ENCODE data around the gene FBXO27.
"Not testable (repeated sequence)": the region's sequence is repeated elsewhere in the genome, so short reads cannot be mapped to it uniquely, and the experiment has no call there.

Gene FBXO27

DNA sequence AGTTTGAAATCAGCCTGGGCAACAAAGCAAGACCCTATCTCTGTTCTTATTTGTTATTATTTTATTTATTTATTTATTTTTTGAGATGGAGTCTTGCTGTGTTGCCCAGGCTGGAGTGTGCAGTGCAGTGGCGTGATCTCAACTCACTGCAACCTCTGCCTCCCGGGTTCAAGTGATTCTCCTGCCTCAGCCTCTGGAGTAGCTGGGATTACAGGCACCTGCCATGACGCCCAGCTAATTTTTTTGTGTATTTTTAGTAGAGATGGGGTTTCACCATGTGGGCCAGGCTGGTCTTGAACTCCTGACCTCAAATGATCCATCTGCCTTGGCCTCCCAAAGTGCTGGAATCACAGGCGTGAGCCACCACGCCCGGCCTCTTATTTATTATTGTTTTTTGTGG, 44.6 kb downstream of the FBXO27 start:
- not testable (repeated sequence) for H3K36me3 ChIP-seq (ENCODE audit: insufficient read depth, low read length); H3K9me2 ChIP-seq (ENCODE audit: low read depth, low read length); H3K27me3 ChIP-seq (ENCODE audit: insufficient read depth, low read length); H4K20me1 ChIP-seq (ENCODE audit: insufficient read depth, low read length); H3K9me3 ChIP-seq (ENCODE audit: low read length); H3K27ac ChIP-seq (ENCODE audit: low read depth, low read length, poor library complexity, severe bottlenecking); H3K9ac ChIP-seq (ENCODE audit: low read length); H3F3A ChIP-seq (ENCODE audit: insufficient read depth, low read length); H3K79me2 ChIP-seq (ENCODE audit: insufficient read depth, low read length); H3K4me1 ChIP-seq (ENCODE audit: insufficient read depth, low read length, severe bottlenecking); H2AFZ ChIP-seq (ENCODE audit: low read length); H3K4me3 ChIP-seq (ENCODE audit: low read depth, low read length, poor library complexity, severe bottlenecking); H3K4me2 ChIP-seq (ENCODE audit: low read length)

DNA sequence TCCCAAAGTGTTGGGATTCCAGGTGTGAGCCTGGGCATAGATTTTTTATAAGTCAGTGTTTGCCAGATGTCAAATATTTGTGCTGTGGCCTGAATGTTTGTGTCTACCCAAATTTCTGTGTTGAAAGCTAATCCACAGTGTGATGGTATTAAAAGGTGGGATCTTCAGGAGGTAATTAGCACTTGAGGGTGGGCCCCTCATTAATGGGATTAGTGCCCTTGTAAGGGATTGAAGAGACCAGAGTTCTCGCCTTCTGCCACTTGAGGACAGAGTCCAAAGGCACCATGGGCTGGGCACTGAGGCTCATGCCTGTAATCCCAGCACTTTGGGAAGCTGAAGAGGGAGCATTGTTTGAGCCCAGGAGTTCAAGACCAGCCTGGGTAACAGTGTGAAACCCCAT, 47.1 kb downstream of the FBXO27 start:
- no peaks in the 10 kb centered on the region for H3K79me2 ChIP-seq (ENCODE audit: insufficient read depth, low read length)
- no peak overlapping the region for H3K27ac ChIP-seq (ENCODE audit: low read depth, low read length, poor library complexity, severe bottlenecking)
- TF ChIP-seq, protein P1, sequence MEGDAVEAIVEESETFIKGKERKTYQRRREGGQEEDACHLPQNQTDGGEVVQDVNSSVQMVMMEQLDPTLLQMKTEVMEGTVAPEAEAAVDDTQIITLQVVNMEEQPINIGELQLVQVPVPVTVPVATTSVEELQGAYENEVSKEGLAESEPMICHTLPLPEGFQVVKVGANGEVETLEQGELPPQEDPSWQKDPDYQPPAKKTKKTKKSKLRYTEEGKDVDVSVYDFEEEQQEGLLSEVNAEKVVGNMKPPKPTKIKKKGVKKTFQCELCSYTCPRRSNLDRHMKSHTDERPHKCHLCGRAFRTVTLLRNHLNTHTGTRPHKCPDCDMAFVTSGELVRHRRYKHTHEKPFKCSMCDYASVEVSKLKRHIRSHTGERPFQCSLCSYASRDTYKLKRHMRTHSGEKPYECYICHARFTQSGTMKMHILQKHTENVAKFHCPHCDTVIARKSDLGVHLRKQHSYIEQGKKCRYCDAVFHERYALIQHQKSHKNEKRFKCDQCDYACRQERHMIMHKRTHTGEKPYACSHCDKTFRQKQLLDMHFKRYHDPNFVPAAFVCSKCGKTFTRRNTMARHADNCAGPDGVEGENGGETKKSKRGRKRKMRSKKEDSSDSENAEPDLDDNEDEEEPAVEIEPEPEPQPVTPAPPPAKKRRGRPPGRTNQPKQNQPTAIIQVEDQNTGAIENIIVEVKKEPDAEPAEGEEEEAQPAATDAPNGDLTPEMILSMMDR (IDR thresholded peaks at IDR 0.05; ENCODE audit: low read length) = no peak
- TF ChIP-seq EZH2 (IDR thresholded peaks at IDR 0.05; ENCODE audit: borderline replicate concordance, low read length) = no peak
- H2AFZ ChIP-seq (ENCODE audit: low read length) = no peak overlapping the region
- no peaks in the 10 kb centered on the region for H4K20me1 ChIP-seq (ENCODE audit: insufficient read depth, low read length)
- peaks cover 4% of the 10 kb centered on the region; the same call in 1 of the 2 replicates for H3K27me3 ChIP-seq (ENCODE audit: insufficient read depth, low read length)
- H3K4me3 ChIP-seq (ENCODE audit: low read depth, low read length, poor library complexity, severe bottlenecking) = no peak overlapping the region
- no peaks in the 10 kb centered on the region for H3F3A ChIP-seq (ENCODE audit: insufficient read depth, low read length)
- peaks cover 5% of the 10 kb centered on the region; the same call in 1 of the 2 replicates for H3K9me3 ChIP-seq (ENCODE audit: low read length)
- no peaks in the 10 kb centered on the region for H3K36me3 ChIP-seq (ENCODE audit: insufficient read depth, low read length)
- H3K9ac ChIP-seq (ENCODE audit: low read length) = no peak overlapping the region
- H3K4me2 ChIP-seq (ENCODE audit: low read length) = no peak overlapping the region
- H3K9me2 ChIP-seq (ENCODE audit: low read depth, low read length) = no peaks in the 10 kb centered on the region
- H3K4me1 ChIP-seq (ENCODE audit: insufficient read depth, low read length, severe bottlenecking) = no peaks in the 10 kb centered on the region

DNA sequence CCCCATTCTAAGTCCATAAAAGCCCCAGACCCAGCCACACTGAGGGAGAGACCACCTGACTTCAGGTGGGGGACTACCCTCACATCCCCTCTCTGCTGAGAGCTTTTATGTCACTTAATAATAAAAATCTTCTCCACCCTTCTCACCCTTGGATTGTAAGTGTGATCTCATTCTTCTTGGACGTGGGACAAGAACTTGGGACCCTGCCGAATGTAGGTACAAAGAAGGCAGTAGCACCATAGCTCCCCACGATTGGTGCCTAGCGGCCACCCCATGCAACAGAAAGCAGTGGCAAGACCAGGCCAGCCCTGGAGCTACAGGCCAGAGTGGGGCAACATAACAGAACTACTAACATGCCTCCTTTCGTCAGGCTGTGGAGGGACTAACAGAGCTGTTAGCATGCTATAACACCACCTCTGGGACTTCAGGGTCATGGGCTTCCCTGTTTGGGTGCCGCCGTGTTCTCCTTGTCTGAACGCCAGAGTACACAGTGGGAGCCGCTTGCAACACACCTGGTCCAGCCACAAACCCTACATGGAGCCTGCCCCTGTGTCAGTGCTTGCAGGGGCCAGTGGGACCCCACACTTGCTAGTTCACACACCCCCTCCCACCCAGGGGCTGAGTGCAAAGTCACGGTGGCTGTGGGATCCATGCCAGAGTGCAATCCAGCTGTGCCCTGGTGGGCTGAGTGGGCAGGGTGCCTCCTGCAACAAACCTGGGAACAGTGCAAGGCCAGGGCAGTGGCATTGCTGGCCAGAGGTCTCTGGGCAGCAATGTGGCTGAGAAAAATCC, 51.6 kb downstream of the FBXO27 start:
- Histone ChIP-seq H4K20me1 (ENCODE audit: insufficient read depth, low read length) (no peaks in the 10 kb centered on the region), H3K36me3 (ENCODE audit: insufficient read depth, low read length) (no peaks in the 10 kb centered on the region; the same call in 1 of the 2 replicates), H3K9me3 (ENCODE audit: low read length) (peaks cover 5% of the 10 kb centered on the region; the same call in 1 of the 2 replicates), H3K27ac (ENCODE audit: low read depth, low read length, poor library complexity, severe bottlenecking) (no peak overlapping the region), H2AFZ (ENCODE audit: low read length) (no peak overlapping the region), H3F3A (ENCODE audit: insufficient read depth, low read length) (no peaks in the 10 kb centered on the region), H3K4me2 (ENCODE audit: low read length) (no peak overlapping the region), H3K9me2 (ENCODE audit: low read depth, low read length) (no peaks in the 10 kb centered on the region), H3K79me2 (ENCODE audit: insufficient read depth, low read length) (no peaks in the 10 kb centered on the region), H3K4me3 (ENCODE audit: low read depth, low read length, poor library complexity, severe bottlenecking) (no peak overlapping the region), H3K9ac (ENCODE audit: low read length) (no peak overlapping the region), H3K4me1 (ENCODE audit: insufficient read depth, low read length, severe bottlenecking) (no peaks in the 10 kb centered on the region), H3K27me3 (ENCODE audit: insufficient read depth, low read length) (peaks cover 3% of the 10 kb centered on the region; the same call in 1 of the 2 replicates)
- TF ChIP-seq, protein P1 (IDR thresholded peaks at IDR 0.05; ENCODE audit: low read length) = no peak
- no peak for TF ChIP-seq EZH2 (IDR thresholded peaks at IDR 0.05; ENCODE audit: borderline replicate concordance, low read length)

DNA sequence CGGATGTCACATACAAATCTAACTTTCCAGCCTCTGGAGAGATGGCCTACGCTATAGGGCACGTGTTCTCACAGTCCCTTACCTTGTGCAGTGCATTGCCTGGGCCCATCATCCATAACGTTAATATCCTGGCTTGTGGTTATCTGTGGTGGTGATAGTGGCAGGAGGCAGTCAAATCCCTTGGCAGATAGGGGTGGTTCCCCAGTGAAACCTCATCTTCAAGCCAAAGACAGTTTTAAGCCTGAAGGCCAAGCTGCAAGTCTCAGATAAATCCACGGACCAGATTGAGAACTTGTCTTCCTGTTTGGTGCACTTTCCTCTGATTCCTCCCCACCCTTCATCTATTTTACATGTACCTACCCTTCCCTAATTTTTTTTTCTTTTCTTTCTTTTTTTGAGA, 52.5 kb downstream of the FBXO27 start:
- no peak overlapping the region for H3K4me2 ChIP-seq (ENCODE audit: low read length)
- H3K4me3 ChIP-seq (ENCODE audit: low read depth, low read length, poor library complexity, severe bottlenecking) = no peak overlapping the region
- no peak for TF ChIP-seq EZH2 (IDR thresholded peaks at IDR 0.05; ENCODE audit: borderline replicate concordance, low read length)
- TF ChIP-seq, protein P1 (IDR thresholded peaks at IDR 0.05; ENCODE audit: low read length) = no peak
- no peak overlapping the region for H2AFZ ChIP-seq (ENCODE audit: low read length)
- H3K9me3 ChIP-seq (ENCODE audit: low read length) = peaks cover 5% of the 10 kb centered on the region; the same call in 1 of the 2 replicates
- H3K9me2 ChIP-seq (ENCODE audit: low read depth, low read length) = no peaks in the 10 kb centered on the region
- no peaks in the 10 kb centered on the region for H3K4me1 ChIP-seq (ENCODE audit: insufficient read depth, low read length, severe bottlenecking)
- no peak overlapping the region for H3K9ac ChIP-seq (ENCODE audit: low read length)
- no peaks in the 10 kb centered on the region for H3K79me2 ChIP-seq (ENCODE audit: insufficient read depth, low read length)
- H3K27me3 ChIP-seq (ENCODE audit: insufficient read depth, low read length) = no peaks in the 10 kb centered on the region; the same call in 1 of the 2 replicates
- no peak overlapping the region for H3K27ac ChIP-seq (ENCODE audit: low read depth, low read length, poor library complexity, severe bottlenecking)
- no peaks in the 10 kb centered on the region for H4K20me1 ChIP-seq (ENCODE audit: insufficient read depth, low read length)
- H3K36me3 ChIP-seq (ENCODE audit: insufficient read depth, low read length) = no peaks in the 10 kb centered on the region; the same call in 1 of the 2 replicates
- no peaks in the 10 kb centered on the region for H3F3A ChIP-seq (ENCODE audit: insufficient read depth, low read length)
